ENCODE data around the gene COP1.

The COP1 gene

DNA sequence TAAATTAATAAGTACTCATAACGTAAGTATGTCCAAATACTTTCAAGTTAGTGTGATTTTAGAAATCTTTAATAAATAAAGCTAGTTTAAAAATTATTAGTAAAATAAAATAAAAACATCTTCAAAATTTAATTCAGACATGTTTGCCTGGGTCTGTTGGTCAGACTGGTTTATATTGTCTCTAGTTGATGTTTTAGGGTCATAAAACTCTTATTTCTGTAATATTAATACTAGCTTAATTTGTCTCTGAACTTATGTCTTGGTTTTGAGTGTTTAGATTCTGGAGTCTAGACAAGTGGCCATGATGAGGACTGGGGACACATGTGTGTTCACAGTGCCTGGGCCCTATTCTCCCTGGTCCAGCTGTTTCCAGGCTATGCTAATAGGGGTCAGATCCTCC, 279.1 kb downstream of the COP1 start:
- TF ChIP-seq, protein P1, sequence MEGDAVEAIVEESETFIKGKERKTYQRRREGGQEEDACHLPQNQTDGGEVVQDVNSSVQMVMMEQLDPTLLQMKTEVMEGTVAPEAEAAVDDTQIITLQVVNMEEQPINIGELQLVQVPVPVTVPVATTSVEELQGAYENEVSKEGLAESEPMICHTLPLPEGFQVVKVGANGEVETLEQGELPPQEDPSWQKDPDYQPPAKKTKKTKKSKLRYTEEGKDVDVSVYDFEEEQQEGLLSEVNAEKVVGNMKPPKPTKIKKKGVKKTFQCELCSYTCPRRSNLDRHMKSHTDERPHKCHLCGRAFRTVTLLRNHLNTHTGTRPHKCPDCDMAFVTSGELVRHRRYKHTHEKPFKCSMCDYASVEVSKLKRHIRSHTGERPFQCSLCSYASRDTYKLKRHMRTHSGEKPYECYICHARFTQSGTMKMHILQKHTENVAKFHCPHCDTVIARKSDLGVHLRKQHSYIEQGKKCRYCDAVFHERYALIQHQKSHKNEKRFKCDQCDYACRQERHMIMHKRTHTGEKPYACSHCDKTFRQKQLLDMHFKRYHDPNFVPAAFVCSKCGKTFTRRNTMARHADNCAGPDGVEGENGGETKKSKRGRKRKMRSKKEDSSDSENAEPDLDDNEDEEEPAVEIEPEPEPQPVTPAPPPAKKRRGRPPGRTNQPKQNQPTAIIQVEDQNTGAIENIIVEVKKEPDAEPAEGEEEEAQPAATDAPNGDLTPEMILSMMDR (IDR thresholded peaks at IDR 0.05; ENCODE audit: insufficient read depth, low read length, poor library complexity, severe bottlenecking): no peak
- no peaks in the 10 kb centered on the region for H3K36me3 ChIP-seq (ENCODE audit: control insufficient read depth, insufficient read depth, low read length)
- H3K4me3 ChIP-seq (replicated peaks; ENCODE audit: low read depth, low read length): no peak overlapping the region
- no peak for DNase-seq (ENCODE audit: extremely low read depth, insufficient read length)
- no peaks in the 10 kb centered on the region for H3K27me3 ChIP-seq (replicated peaks; ENCODE audit: control insufficient read depth, insufficient read depth, low read length)

DNA sequence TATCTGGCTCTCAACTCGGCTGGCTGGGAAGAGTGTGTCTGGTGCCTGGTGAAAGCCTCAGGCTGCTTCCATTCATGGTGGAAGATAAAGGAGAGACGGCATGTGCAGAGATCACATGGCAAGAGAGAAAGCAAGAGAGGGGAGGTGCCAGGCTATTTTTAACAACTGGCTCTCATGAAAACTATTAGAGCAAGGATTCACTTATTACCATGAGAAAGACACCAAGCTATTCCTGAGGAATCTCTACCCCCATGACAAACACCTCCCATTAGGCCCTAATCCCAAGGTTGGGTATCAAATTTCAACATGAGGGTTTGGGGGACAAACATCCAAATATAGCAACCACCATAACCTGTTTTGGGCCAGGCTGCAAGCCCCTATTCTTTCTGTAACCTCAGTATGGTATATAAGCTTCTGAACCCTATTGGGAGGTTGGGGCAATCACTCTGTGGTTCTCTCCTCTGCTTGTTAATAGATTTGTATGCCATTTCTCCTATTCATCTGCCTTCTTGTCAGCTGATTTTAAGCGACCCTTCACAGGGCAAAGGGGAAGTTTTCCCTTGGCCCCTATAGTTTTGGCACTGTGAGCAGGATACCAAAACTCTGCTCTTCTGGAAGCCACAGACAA, 284.7 kb downstream of the COP1 start:
- no peak for DNase-seq (ENCODE audit: extremely low read depth, insufficient read length)
- Histone ChIP-seq H3K36me3 (ENCODE audit: control insufficient read depth, insufficient read depth, low read length) (no peaks in the 10 kb centered on the region; the same call in 1 of the 2 replicates), H3K4me3 (replicated peaks; ENCODE audit: low read depth, low read length) (no peak overlapping the region), H3K27me3 (replicated peaks; ENCODE audit: control insufficient read depth, insufficient read depth, low read length) (no peaks in the 10 kb centered on the region)
- TF ChIP-seq, protein P1 (IDR thresholded peaks at IDR 0.05; ENCODE audit: insufficient read depth, low read length, poor library complexity, severe bottlenecking): no peak

DNA sequence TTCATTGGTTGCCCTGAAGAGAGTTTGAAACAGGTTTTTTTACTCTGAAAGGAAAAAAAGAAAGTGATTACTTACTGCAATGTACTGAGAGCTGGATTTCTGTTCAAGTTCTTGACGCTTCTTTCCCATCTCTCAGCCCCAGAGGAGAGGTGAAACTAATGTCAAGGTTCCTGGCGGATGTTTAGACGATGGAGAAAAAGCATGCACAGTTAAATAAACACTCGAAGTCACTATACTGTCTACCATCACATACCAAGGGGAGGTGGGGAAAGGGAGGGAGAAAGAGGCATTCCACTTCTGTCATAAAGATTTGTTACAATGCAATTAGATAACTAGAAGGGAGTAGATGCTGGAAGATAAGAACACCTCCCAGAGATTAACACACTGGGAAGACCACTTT, 286.7 kb downstream of the COP1 start:
- TF ChIP-seq, protein P1 (IDR thresholded peaks at IDR 0.05; ENCODE audit: insufficient read depth, low read length, poor library complexity, severe bottlenecking): no peak
- Histone ChIP-seq H3K36me3 (ENCODE audit: control insufficient read depth, insufficient read depth, low read length) (no peaks in the 10 kb centered on the region; the same call in 1 of the 2 replicates), H3K27me3 (replicated peaks; ENCODE audit: control insufficient read depth, insufficient read depth, low read length) (no peaks in the 10 kb centered on the region), H3K4me3 (replicated peaks; ENCODE audit: low read depth, low read length) (no peak overlapping the region)
- no peak for DNase-seq (ENCODE audit: extremely low read depth, insufficient read length)

DNA sequence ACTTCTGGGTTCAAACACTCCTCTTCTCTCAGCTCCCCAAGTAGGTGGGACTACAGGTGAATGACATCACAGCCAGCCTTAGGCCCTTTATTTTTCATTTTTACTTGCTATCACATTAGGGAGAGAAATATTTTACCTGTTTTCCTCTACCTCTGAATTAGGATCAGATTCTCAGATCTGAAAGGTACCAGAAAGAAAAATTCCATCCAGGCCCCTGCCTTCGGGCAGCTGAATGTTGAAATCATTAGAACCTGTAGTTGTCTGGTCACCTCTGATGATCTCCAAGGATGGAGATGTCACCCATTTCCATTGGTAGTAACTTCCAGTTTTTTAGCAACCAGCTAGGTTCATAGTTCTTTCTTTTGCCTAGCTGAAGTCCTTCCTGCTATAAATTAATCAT, 288.1 kb downstream of the COP1 start:
- H3K36me3 ChIP-seq (ENCODE audit: control insufficient read depth, insufficient read depth, low read length): no peaks in the 10 kb centered on the region; the same call in 1 of the 2 replicates
- TF ChIP-seq, protein P1 (IDR thresholded peaks at IDR 0.05; ENCODE audit: insufficient read depth, low read length, poor library complexity, severe bottlenecking): no peak
- no peak for DNase-seq (ENCODE audit: extremely low read depth, insufficient read length)
- H3K27me3 ChIP-seq (replicated peaks; ENCODE audit: control insufficient read depth, insufficient read depth, low read length): no peaks in the 10 kb centered on the region
- no peak overlapping the region for H3K4me3 ChIP-seq (replicated peaks; ENCODE audit: low read depth, low read length)

DNA sequence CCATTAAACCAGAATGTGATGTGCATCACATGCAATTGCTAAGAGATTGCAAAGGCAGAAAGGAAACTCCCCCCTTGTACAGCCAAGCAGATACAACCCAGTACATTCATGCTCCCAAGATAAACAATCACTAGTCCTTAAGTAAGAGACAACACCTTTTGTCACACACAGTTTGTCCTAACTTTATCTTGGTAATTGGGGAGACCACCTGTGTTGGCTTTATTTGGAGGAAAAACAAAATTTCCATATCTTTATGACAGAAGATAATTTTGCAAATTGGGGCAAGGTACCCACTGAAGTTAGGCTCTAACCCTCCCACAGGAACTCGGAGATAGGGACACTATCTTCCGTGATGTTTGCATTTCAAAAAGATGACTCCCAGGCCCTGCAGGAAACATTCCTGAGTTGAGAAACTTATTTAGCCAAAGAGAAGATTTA, 288.7 kb downstream of the COP1 start:
- Histone ChIP-seq H3K4me3 (replicated peaks; ENCODE audit: low read depth, low read length) (no peak overlapping the region), H3K36me3 (ENCODE audit: control insufficient read depth, insufficient read depth, low read length) (no peaks in the 10 kb centered on the region; the same call in 1 of the 2 replicates), H3K27me3 (replicated peaks; ENCODE audit: control insufficient read depth, insufficient read depth, low read length) (no peaks in the 10 kb centered on the region)
- no peak for DNase-seq (ENCODE audit: extremely low read depth, insufficient read length)
- TF ChIP-seq, protein P1 (IDR thresholded peaks at IDR 0.05; ENCODE audit: insufficient read depth, low read length, poor library complexity, severe bottlenecking): no peak

DNA sequence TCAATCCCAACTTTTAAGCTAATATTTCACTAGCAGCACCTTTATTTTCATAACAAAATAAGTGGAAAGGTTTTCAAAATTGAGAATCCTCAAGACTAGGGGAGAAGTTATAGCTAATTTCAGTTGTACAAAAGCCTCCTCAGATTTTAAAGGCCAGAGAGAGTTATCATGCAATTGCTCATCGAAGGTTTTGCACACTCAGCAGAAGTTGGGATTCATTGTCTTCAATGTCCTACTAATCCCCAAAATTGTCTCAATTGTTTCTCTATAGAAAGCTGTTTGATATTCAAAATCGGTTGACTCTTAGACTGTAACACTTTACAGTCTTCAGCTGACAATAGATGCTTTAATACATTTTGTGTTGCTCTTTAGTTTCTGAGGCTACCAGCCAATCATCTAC, 293.0 kb downstream of the COP1 start:
- Histone ChIP-seq H3K4me3 (replicated peaks; ENCODE audit: low read depth, low read length) (no peak overlapping the region), H3K36me3 (ENCODE audit: control insufficient read depth, insufficient read depth, low read length) (no peaks in the 10 kb centered on the region), H3K27me3 (replicated peaks; ENCODE audit: control insufficient read depth, insufficient read depth, low read length) (no peaks in the 10 kb centered on the region)
- no peak for DNase-seq (ENCODE audit: extremely low read depth, insufficient read length)
- TF ChIP-seq, protein P1 (IDR thresholded peaks at IDR 0.05; ENCODE audit: insufficient read depth, low read length, poor library complexity, severe bottlenecking): no peak

Measured in GM06990 (cell line).